K562 (cell line): ENCODE data around the gene ATXN10. TPM values are rescaled to one million over a fixed set of nuclear protein-coding genes. Genes with fewer than 3 reads are reported as not detected.

ENCODE experiments used
- ATAC-seq: fragments of 200-7000 bp; cut with Tn5 transposase; 3 replicates; pipeline ENCODE4 v1.9.1; 2020; ENCODE audit warnings: moderate library complexity
- BruUV-seq: library from RNA; stranded (reverse); fragments of 400-500 nt; replicated peaks from 2 replicates; lab custom pipeline; 2021; lab: Mats Ljungman, UMichigan
- CTCF ChIA-PET: fragments of 300-600 bp; formaldehyde crosslinking; extraction: SDS; loops from one replicate; lab custom pipeline; 2021; ENCODE audit warnings: low intra/inter-chr PET ratio; lab: Yijun Ruan, JAX
- POLR2A ChIA-PET: fragments of 300-600, 350-650 bp; sonication (Branson Sonifier 250); formaldehyde crosslinking; extraction: SDS; loops from one replicate; lab custom pipeline; 2021; ENCODE audit warnings: antibody characterized with exemption, inconsistent platforms; lab: Yijun Ruan, JAX
- DNase-seq, 4 experiments: peaks; one replicate each; pipeline versions ENCODE4 v3.0.0 to v3.0.0-alpha.2; 2011 to 2018; ENCODE audit warnings: low spot score in 3 of 4, mixed read lengths in 3 of 4; ENCODE audit errors: extremely low read depth in 1 of 4
- FAIRE-seq: peaks from 2 replicates; lab custom pipeline; 2011; peaks lifted over from hg19 to GRCh38; lab: Jason Lieb, UNC
- H2AFZ ChIP-seq: 2 replicates; pipeline ENCODE4 v1.6.0; 2011; ENCODE audit warnings: low read depth, low read length, control low read depth, inconsistent platforms
- H3K27ac ChIP-seq: fragments of 200-600 bp; 3 replicates; pipeline ENCODE4 v1.8.0; 2011; ENCODE audit warnings: low read depth, mild to moderate bottlenecking, control low read depth, inconsistent platforms, low read length, moderate library complexity, mixed read lengths; ENCODE audit errors: extremely low read depth
- H3K27me3 ChIP-seq, 2 experiments: fragments of 300-600 bp in 1 of 2; 2 replicates in 1 of 2; 3 replicates in 1 of 2; pipeline versions ENCODE4 v1.6.0 to v1.8.0; 2011; ENCODE audit warnings: inconsistent platforms in 2 of 2, low read length in 2 of 2, mild to moderate bottlenecking in 1 of 2, mixed read lengths in 1 of 2, moderate library complexity in 1 of 2; ENCODE audit not compliant: control insufficient read depth in 2 of 2, insufficient read depth in 2 of 2
- H3K36me3 ChIP-seq: fragments of 300-600 bp; 3 replicates; pipeline ENCODE4 v1.8.0; 2011; ENCODE audit warnings: mild to moderate bottlenecking, low read length, inconsistent platforms; ENCODE audit not compliant: control insufficient read depth, insufficient read depth
- H3K4me1 ChIP-seq, 2 experiments: fragments of 200-600 bp in 1 of 2; replicated peaks in 1 of 2; 2 replicates in 1 of 2; 3 replicates in 1 of 2; pipeline versions ENCODE4 v1.5.1 to v1.8.0; 2011; ENCODE audit warnings: inconsistent platforms in 2 of 2, low read length in 2 of 2, mild to moderate bottlenecking in 1 of 2, mixed read lengths in 1 of 2, moderate library complexity in 1 of 2; ENCODE audit not compliant: control insufficient read depth in 2 of 2, insufficient read depth in 2 of 2
- H3K4me2 ChIP-seq: 2 replicates; pipeline ENCODE4 v1.6.1; 2011; ENCODE audit warnings: low read length, control low read depth, inconsistent platforms, mixed read lengths; ENCODE audit not compliant: insufficient read depth
- H3K4me3 ChIP-seq: fragments of 200-600 bp; sonication (generic), shearing (Covaris generic); 2 replicates; pipeline ENCODE4 v1.5.1; 2016; ENCODE audit warnings: control low read depth, inconsistent platforms
- H3K79me2 ChIP-seq: fragments of 200-600 bp; 3 replicates; pipeline ENCODE4 v1.8.0; 2011; ENCODE audit warnings: low read length, inconsistent platforms; ENCODE audit not compliant: control insufficient read depth, insufficient read depth
- H3K9ac ChIP-seq, 2 experiments: 2 replicates each; pipeline versions ENCODE4 v1.6.0 to v1.6.1; 2011; ENCODE audit warnings: low read depth in 2 of 2, low read length in 2 of 2, control low read depth in 1 of 2, inconsistent platforms in 1 of 2, mild to moderate bottlenecking in 1 of 2, mixed read lengths in 1 of 2; ENCODE audit not compliant: insufficient read depth in 1 of 2
- H3K9me1 ChIP-seq: one replicate; pipeline ENCODE4 v1.6.0; 2011; ENCODE audit warnings: inconsistent platforms, mild to moderate bottlenecking, low read length, moderate library complexity; ENCODE audit not compliant: control insufficient read depth, insufficient read depth
- H3K9me3 ChIP-seq: replicated peaks from 2 replicates; pipeline ENCODE4 v1.5.1; 2011; ENCODE audit warnings: low read depth, low read length, inconsistent platforms; ENCODE audit not compliant: control insufficient read depth, insufficient read depth
- H4K20me1 ChIP-seq: replicated peaks from 2 replicates; pipeline ENCODE4 v1.6.1; 2011; ENCODE audit warnings: low read length, inconsistent platforms, mixed read lengths; ENCODE audit not compliant: control insufficient read depth, insufficient read depth
- ARID1B ChIP-seq: fragments of 450-650 bp; IDR thresholded peaks from 2 replicates; pipeline ENCODE4 v1.6.1; 2016; ENCODE audit warnings: antibody characterized with exemption, mild to moderate bottlenecking, inconsistent platforms
- BRF2 ChIP-seq: IDR thresholded peaks from 3 replicates; pipeline ENCODE4 v1.6.1; 2011; ENCODE audit warnings: borderline replicate concordance, mild to moderate bottlenecking; ENCODE audit not compliant: insufficient read length, insufficient read depth
- DLX4 ChIP-seq: fragments of 250-450 bp; sonication (Bioruptor Pico); IDR thresholded peaks from 2 replicates; pipeline ENCODE4 v1.6.1; 2021; ENCODE audit warnings: mild to moderate bottlenecking
- EGR1 ChIP-seq: fragments of 450-650 bp; conservative IDR thresholded peaks from 2 replicates; pipeline ENCODE4 v1.6.1; 2017; ENCODE audit warnings: mild to moderate bottlenecking
- KAT2B ChIP-seq: IDR thresholded peaks from one replicate; pipeline ENCODE4 v1.6.1; 2012; ENCODE audit warnings: low read depth, mild to moderate bottlenecking, control low read depth, inconsistent platforms, low read length, moderate library complexity
- MAFF ChIP-seq: IDR thresholded peaks from 2 replicates; pipeline ENCODE4 v1.6.1; 2012; ENCODE audit warnings: low read length, improper control_type of control experiment
- MCM3 ChIP-seq: fragments of 450-650 bp; IDR thresholded peaks from 2 replicates; pipeline ENCODE4 v1.6.1; 2016
- MCM5 ChIP-seq: fragments of 450-650 bp; IDR thresholded peaks from 2 replicates; pipeline ENCODE4 v1.6.1; 2016; ENCODE audit warnings: low read depth
- POLR2A ChIP-seq: fragments of 450-650 bp; conservative IDR thresholded peaks from 2 replicates; pipeline ENCODE4 v1.6.1; 2016
- PURB ChIP-seq: sonication (generic); formaldehyde crosslinking; IDR thresholded peaks from 2 replicates; pipeline ENCODE4 v1.9.0; 2021; ENCODE audit warnings: low read depth, mild to moderate bottlenecking, missing genetic modification reagents
- RAD51 ChIP-seq: fragments of 450-650 bp; IDR thresholded peaks from 2 replicates; pipeline ENCODE4 v1.7.1; 2016; ENCODE audit warnings: low read depth, mild to moderate bottlenecking, borderline replicate concordance
- SMAD2 ChIP-seq: fragments of 150-350 bp; IDR thresholded peaks from 2 replicates; pipeline ENCODE4 v1.6.1; 2014; ENCODE audit warnings: low read depth, mild to moderate bottlenecking, low read length
- SPI1 ChIP-seq: IDR thresholded peaks from 2 replicates; pipeline ENCODE4 v1.6.1; 2011; ENCODE audit warnings: low read depth, low read length, control low read depth, borderline replicate concordance
- UBTF ChIP-seq, 2 experiments: IDR thresholded peaks; 2 replicates each; pipeline ENCODE4 v1.6.1; 2012; ENCODE audit warnings: improper control_type of control experiment in 2 of 2, low read depth in 2 of 2, low read length in 2 of 2, borderline replicate concordance in 1 of 2
- ZNF212 ChIP-seq: fragments of 450-650 bp; formaldehyde crosslinking; IDR thresholded peaks from 2 replicates; pipeline ENCODE4 v1.4.0; 2020; ENCODE audit warnings: mild to moderate bottlenecking
- ZNF232 ChIP-seq: sonication (generic); formaldehyde crosslinking; IDR thresholded peaks from 2 replicates; pipeline ENCODE4 v1.8.0; 2022; ENCODE audit warnings: mild to moderate bottlenecking, missing genetic modification reagents
- ZNF518B ChIP-seq: fragments of 250-450 bp; sonication (Bioruptor Pico); IDR thresholded peaks from 2 replicates; pipeline ENCODE4 v1.5.0; 2021; ENCODE audit warnings: mild to moderate bottlenecking, moderate library complexity
- WGBS: fragments of 100-300 bp; shearing (Covaris generic); methylation state at CpG from one replicate; pipeline ENCODE4 v1.1.6; 2016; ENCODE audit warnings: low coverage, mixed read lengths; ENCODE audit not compliant: insufficient coverage; ENCODE audit errors: missing lambda C conversion rate; 5-methylcytosine and 5-hydroxymethylcytosine counted together
- in situ Hi-C: fragments of 300-500 bp; cut with MboI; formaldehyde crosslinking; loops from 4 replicates; pipeline ENCODE4 v1.15.0; 2018; ENCODE audit warnings: inconsistent platforms, mixed read lengths
- intact Hi-C: fragments of 100-400 bp; cut with micrococcal nuclease; formaldehyde crosslinking; loops from 2 replicates; pipeline ENCODE4 v1.14.2; 2022
- polyA plus RNA-seq, 8 experiments: library from polyadenylated mRNA; depleted of rRNA in 4 of 8; stranded (reverse) in 5 of 8; unstranded in 3 of 8; fragments of >200 nt; fragmentation: Nextera tagmentation in 2 of 8; fragmentation: Illumina TruSeq in 1 of 8; extraction: Ambion mirVana in 2 of 8; extraction: Trizol in 1 of 8; gene quantifications; 2 replicates each; pipeline versions ENCODE4 v1.2.1 to v1.2.3, GENCODE V29; 2011 to 2014; ENCODE audit warnings: inconsistent platforms in 1 of 8, missing spikeins in 1 of 8
- total RNA-seq, 7 experiments: library from RNA; depleted of rRNA in 6 of 7; stranded (reverse); fragments of >200 nt in 6 of 7; fragmentation: Illumina TruSeq in 2 of 7; extraction: Trizol in 2 of 7; gene quantifications; 2 replicates each; pipeline versions ENCODE4 v1.2.1 to v1.2.3, GENCODE V29; 2011 to 2021; ENCODE audit warnings: low replicate concordance in 1 of 7

ATXN10 gene
- total and polyA plus RNA-seq, 9 of the 15 experiments (the other 6 are each of a cell fraction or from before 2014, with no cell fraction given), result 11.5 to 190 (median 33.6) TPM

GRCh38 chr22:45838305-45838887 is 166.8 kb downstream of the ATXN10 start:
- H4K20me1 ChIP-seq, result no peaks in the 10 kb centered on the region
- H3K4me3 ChIP-seq, result no peak overlapping the region
- 55% methylated on average over 5 of the region's 5 CpGs for WGBS
- DNase-seq (no peak), ATAC-seq (no peak), FAIRE-seq (no peak)
- POLR2A ChIA-PET, result no interaction called here
- H3K4me2 ChIP-seq, result no peak overlapping the region
- CTCF ChIA-PET, result no interaction called here
- intact Hi-C loops, result no loop called here
- H3K79me2 ChIP-seq, result no peaks in the 10 kb centered on the region
- no peaks in the 10 kb centered on the region for H3K9me3 ChIP-seq
- peaks cover 8% of the 10 kb centered on the region; the same call in 1 of the 3 replicates for H3K36me3 ChIP-seq
- no peaks in the 10 kb centered on the region for H3K4me1 ChIP-seq
- no peak overlapping the region for H3K27ac ChIP-seq
- in situ Hi-C loops, result loop anchor here (10.0 kb wide), 1 partner anchor 194 kb away; no protein-coding TSS in a partner anchor
- BruUV-seq, result no TSS peak
- H3K9ac ChIP-seq, result no peak overlapping the region
- no peaks in the 10 kb centered on the region for H3K9me1 ChIP-seq
- H3K27me3 ChIP-seq, result no peaks in the 10 kb centered on the region
- H2AFZ ChIP-seq, result no peak overlapping the region
- TF ChIP-seq ZNF518B (no peak), RAD51 (no peak), MAFF (no peak), SPI1 (no peak), BRF2 (no peak), MCM3 (no peak), UBTF (IDR thresholded peaks at IDR 0.05; ENCODE audit: borderline replicate concordance in 1 of 2, low read depth in 2 of 2, low read length in 2 of 2) (no peak), ZNF232 (no peak), DLX4 (no peak), MCM5 (no peak), POLR2A (no peak), SMAD2 (no peak), PURB (CRISPR knock-in tag) (no peak), ARID1B (no peak), EGR1 (no peak), KAT2B (no peak), ZNF212 (CRISPR knock-in tag) (no peak)
